NCI-H446 (cell line): ENCODE measurements around the gene SCGB1C1.

Experiments used
- DNase-seq, 2 experiments: peaks; one replicate each; lab custom pipeline; 2025; lab: John Stamatoyannopoulos, UW

Gene SCGB1C1

GRCh38 chr11:205221-206001, 12.5 kb downstream of the SCGB1C1 start:
- no peak for DNase-seq

GRCh38 chr11:206002-206384, 13.1 kb downstream of the SCGB1C1 start:
- no peak for DNase-seq

GRCh38 chr11:206526-207207, 13.8 kb downstream of the SCGB1C1 start:
- no peak for DNase-seq

- DNase-seq: peak; percentile 92 to 97
Observed at GRCh38 chr11:207208-207862, 14.5 kb downstream of the SCGB1C1 start, which contains the start of the genes BET1L and RIC8A. Gene BET1L (minus strand): TSS chr11:207399. CDS start chr11:207321, 78 bp downstream. Gene RIC8A (plus strand): TSS chr11:207708. CDS start chr11:208855, 1,147 bp downstream.

- DNase-seq: no peak
Observed at GRCh38 chr11:207863-208180, 14.9 kb downstream of the SCGB1C1 start.

- DNase-seq: peak; percentile 36 to 72
Observed at GRCh38 chr11:208181-208916, 15.5 kb downstream of the SCGB1C1 start.

GRCh38 chr11:208917-209260, 16.0 kb downstream of the SCGB1C1 start:
- no peak for DNase-seq

GRCh38 chr11:209275-210121, 16.6 kb downstream of the SCGB1C1 start:
- no peak for DNase-seq

- DNase-seq: no peak
Observed at GRCh38 chr11:210122-210802, 17.4 kb downstream of the SCGB1C1 start.

GRCh38 chr11:210803-211180, 17.9 kb downstream of the SCGB1C1 start:
- DNase-seq: no peak

GRCh38 chr11:211295-211694, 18.4 kb downstream of the SCGB1C1 start:
- no peak for DNase-seq

- DNase-seq: no peak
Observed at GRCh38 chr11:211741-212140, 18.9 kb downstream of the SCGB1C1 start.

GRCh38 chr11:212150-213100, 19.5 kb downstream of the SCGB1C1 start:
- no peak for DNase-seq

GRCh38 chr11:213111-213510, 20.2 kb downstream of the SCGB1C1 start:
- DNase-seq: no peak

GRCh38 chr11:214083-214482, 21.2 kb downstream of the SCGB1C1 start:
- DNase-seq: no peak

GRCh38 chr11:215581-216037, 22.7 kb downstream of the SCGB1C1 start:
- DNase-seq: no peak

GRCh38 chr11:216081-216974, 23.4 kb downstream of the SCGB1C1 start:
- no peak for DNase-seq

- no peak for DNase-seq
Observed at GRCh38 chr11:217704-218103, 24.8 kb downstream of the SCGB1C1 start.
